K562 (cell line): ENCODE data around the gene UFSP1. TPM values are rescaled to one million over a fixed set of nuclear protein-coding genes. Genes with fewer than 3 reads are reported as not detected.
A peak's percentile ranks its signal among the peaks of the same experiment; 100 is the strongest.

Experiments
- BACH1 ChIP-seq: fragments of 200-800 bp; sonication (Bioruptor generic); IDR thresholded peaks from 2 replicates; pipeline ENCODE4 v1.6.1; 2016; ENCODE audit warnings: missing genetic modification characterization, missing compliant biosample characterization
- CEBPZ ChIP-seq: fragments of 150-350 bp; IDR thresholded peaks from 2 replicates; pipeline ENCODE4 v1.6.1; 2014; ENCODE audit warnings: low read depth, mild to moderate bottlenecking, low read length, borderline replicate concordance
- EP400 ChIP-seq: fragments of 450-650 bp; IDR thresholded peaks from 2 replicates; pipeline ENCODE4 v1.6.1; 2017; ENCODE audit warnings: antibody characterized with exemption, mild to moderate bottlenecking, moderate library complexity
- ETS1 ChIP-seq: conservative IDR thresholded peaks from 2 replicates; pipeline ENCODE4 v1.6.1; 2011; ENCODE audit warnings: low read depth, mild to moderate bottlenecking, low read length; ENCODE audit not compliant: control insufficient read depth
- HLTF ChIP-seq: fragments of 450-650 bp; IDR thresholded peaks from 2 replicates; pipeline ENCODE4 v1.6.1; 2016
- HNRNPUL1 ChIP-seq: fragments of 200-400 bp; formaldehyde crosslinking; IDR thresholded peaks from 2 replicates; pipeline ENCODE4 v1.6.1; 2017; ENCODE audit warnings: low read length
- RAD21 ChIP-seq, 2 experiments: fragments of 250-450 bp in 1 of 2; fragments of 450-650 bp in 1 of 2; sonication (Bioruptor Pico) in 1 of 2; formaldehyde crosslinking in 1 of 2; IDR thresholded peaks in 1 of 2; conservative IDR thresholded peaks in 1 of 2; 2 replicates each; pipeline versions ENCODE4 v1.4.0 to v1.8.0; 2020 to 2022; ENCODE audit warnings: mild to moderate bottlenecking in 2 of 2, moderate library complexity in 1 of 2
- SIN3A ChIP-seq, 2 experiments: fragments of 150-350 bp in 1 of 2; IDR thresholded peaks; 2 replicates each; pipeline ENCODE4 v1.6.1; 2011 to 2016; ENCODE audit warnings: borderline replicate concordance in 2 of 2, low read depth in 2 of 2, low read length in 2 of 2, mild to moderate bottlenecking in 2 of 2, moderate library complexity in 2 of 2; ENCODE audit not compliant: control insufficient read depth in 1 of 2
- SNAPC5 ChIP-seq: fragments of 250-450 bp; sonication (Bioruptor Pico); IDR thresholded peaks from 2 replicates; pipeline ENCODE4 v1.8.0; 2021; ENCODE audit warnings: moderate library complexity, mild to moderate bottlenecking, inconsistent platforms
- SRF ChIP-seq, 2 experiments: fragments of 250-450, 450-650 bp in 1 of 2; sonication (Bioruptor Pico) in 1 of 2; sonication (generic) in 1 of 2; formaldehyde crosslinking; IDR thresholded peaks; 2 replicates each; pipeline versions ENCODE4 v1.5.0 to v1.5.1; 2020 to 2022; ENCODE audit warnings: mild to moderate bottlenecking in 1 of 2, missing genetic modification reagents in 1 of 2
- TFAP4 ChIP-seq: sonication (generic); formaldehyde crosslinking; IDR thresholded peaks from 2 replicates; pipeline ENCODE4 v1.8.0; 2022; ENCODE audit warnings: missing genetic modification reagents, mild to moderate bottlenecking, moderate library complexity, borderline replicate concordance
- ZNF668 ChIP-seq: fragments of 250-450 bp; sonication (Bioruptor Pico); IDR thresholded peaks from 2 replicates; pipeline ENCODE4 v1.8.0; 2022; ENCODE audit warnings: mild to moderate bottlenecking, inconsistent platforms
- polyA plus RNA-seq, 8 experiments: library from polyadenylated mRNA; depleted of rRNA in 4 of 8; stranded (reverse) in 5 of 8; unstranded in 3 of 8; fragments of >200 nt; fragmentation: Nextera tagmentation in 2 of 8; fragmentation: Illumina TruSeq in 1 of 8; extraction: Ambion mirVana in 2 of 8; extraction: Trizol in 1 of 8; gene quantifications; 2 replicates each; pipeline versions ENCODE4 v1.2.1 to v1.2.3, GENCODE V29; 2011 to 2014; ENCODE audit warnings: inconsistent platforms in 1 of 8, missing spikeins in 1 of 8
- total RNA-seq, 7 experiments: library from RNA; depleted of rRNA in 6 of 7; stranded (reverse); fragments of >200 nt in 6 of 7; fragmentation: Illumina TruSeq in 2 of 7; extraction: Trizol in 2 of 7; gene quantifications; 2 replicates each; pipeline versions ENCODE4 v1.2.1 to v1.2.3, GENCODE V29; 2011 to 2021; ENCODE audit warnings: low replicate concordance in 1 of 7
- TF ChIP-seq, protein P1 (sequence below): fragments of 250-450 bp; sonication (Bioruptor Pico); IDR thresholded peaks from 2 replicates; pipeline ENCODE4 v1.8.0; 2021; ENCODE audit warnings: mild to moderate bottlenecking, moderate library complexity
- TF ChIP-seq, protein P2 (sequence below): fragments of 250-450 bp; sonication (Bioruptor Pico); IDR thresholded peaks from 2 replicates; pipeline ENCODE4 v1.8.0; 2022; ENCODE audit warnings: inconsistent platforms, mild to moderate bottlenecking, moderate library complexity, borderline replicate concordance
- TF ChIP-seq, protein P3 (sequence below): fragments of 450-650 bp; IDR thresholded peaks from one replicate; pipeline ENCODE4 v1.6.1; 2018; ENCODE audit warnings: mild to moderate bottlenecking, moderate library complexity; ENCODE audit not compliant: partially characterized antibody

The UFSP1 gene
- total and polyA plus RNA-seq, 9 of the 15 experiments (the other 6 are each of a cell fraction or from before 2014, with no cell fraction given), result 0.50 to 18.8 (median 2.1) TPM

GRCh38 chr7:100895956-100896731, 6.6 kb upstream of the UFSP1 start (continued):
- TF ChIP-seq RAD21 (CRISPR knock-in tag; conservative IDR thresholded peaks at IDR 0.05 in 1 of 2, IDR thresholded peaks at IDR 0.05 in 1 of 2) (no peak), HNRNPUL1 (no peak), HLTF (peak; percentile 78), ZNF668 (CRISPR knock-in tag) (no peak), BACH1 (tag) (no peak), ETS1 (no peak), SNAPC5 (CRISPR knock-in tag) (no peak), SIN3A (IDR thresholded peaks at IDR 0.05; ENCODE audit: borderline replicate concordance in 2 of 2, control insufficient read depth in 1 of 2, low read depth in 2 of 2, low read length in 2 of 2) (no peak; a peak in 1 of 4 replicates), CEBPZ (no peak), SRF (CRISPR knock-in tag; IDR thresholded peaks at IDR 0.05) (no peak), EP400 (peak; percentile 58), TFAP4 (CRISPR knock-in tag) (peak; percentile 33; the same call in 1 of the 2 replicates)
- TF ChIP-seq, protein P1, sequence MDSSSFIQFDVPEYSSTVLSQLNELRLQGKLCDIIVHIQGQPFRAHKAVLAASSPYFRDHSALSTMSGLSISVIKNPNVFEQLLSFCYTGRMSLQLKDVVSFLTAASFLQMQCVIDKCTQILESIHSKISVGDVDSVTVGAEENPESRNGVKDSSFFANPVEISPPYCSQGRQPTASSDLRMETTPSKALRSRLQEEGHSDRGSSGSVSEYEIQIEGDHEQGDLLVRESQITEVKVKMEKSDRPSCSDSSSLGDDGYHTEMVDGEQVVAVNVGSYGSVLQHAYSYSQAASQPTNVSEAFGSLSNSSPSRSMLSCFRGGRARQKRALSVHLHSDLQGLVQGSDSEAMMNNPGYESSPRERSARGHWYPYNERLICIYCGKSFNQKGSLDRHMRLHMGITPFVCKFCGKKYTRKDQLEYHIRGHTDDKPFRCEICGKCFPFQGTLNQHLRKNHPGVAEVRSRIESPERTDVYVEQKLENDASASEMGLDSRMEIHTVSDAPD (CRISPR knock-in tag), result no peak
- TF ChIP-seq, protein P2, sequence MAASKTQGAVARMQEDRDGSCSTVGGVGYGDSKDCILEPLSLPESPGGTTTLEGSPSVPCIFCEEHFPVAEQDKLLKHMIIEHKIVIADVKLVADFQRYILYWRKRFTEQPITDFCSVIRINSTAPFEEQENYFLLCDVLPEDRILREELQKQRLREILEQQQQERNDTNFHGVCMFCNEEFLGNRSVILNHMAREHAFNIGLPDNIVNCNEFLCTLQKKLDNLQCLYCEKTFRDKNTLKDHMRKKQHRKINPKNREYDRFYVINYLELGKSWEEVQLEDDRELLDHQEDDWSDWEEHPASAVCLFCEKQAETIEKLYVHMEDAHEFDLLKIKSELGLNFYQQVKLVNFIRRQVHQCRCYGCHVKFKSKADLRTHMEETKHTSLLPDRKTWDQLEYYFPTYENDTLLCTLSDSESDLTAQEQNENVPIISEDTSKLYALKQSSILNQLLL, result no peak
- TF ChIP-seq, protein P3, sequence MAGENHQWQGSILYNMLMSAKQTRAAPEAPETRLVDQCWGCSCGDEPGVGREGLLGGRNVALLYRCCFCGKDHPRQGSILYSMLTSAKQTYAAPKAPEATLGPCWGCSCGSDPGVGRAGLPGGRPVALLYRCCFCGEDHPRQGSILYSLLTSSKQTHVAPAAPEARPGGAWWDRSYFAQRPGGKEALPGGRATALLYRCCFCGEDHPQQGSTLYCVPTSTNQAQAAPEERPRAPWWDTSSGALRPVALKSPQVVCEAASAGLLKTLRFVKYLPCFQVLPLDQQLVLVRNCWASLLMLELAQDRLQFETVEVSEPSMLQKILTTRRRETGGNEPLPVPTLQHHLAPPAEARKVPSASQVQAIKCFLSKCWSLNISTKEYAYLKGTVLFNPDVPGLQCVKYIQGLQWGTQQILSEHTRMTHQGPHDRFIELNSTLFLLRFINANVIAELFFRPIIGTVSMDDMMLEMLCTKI, result no peak
